Hepatocyte (in vitro differentiated cells): ENCODE data around the gene DCAF6. TPM values are rescaled to one million over a fixed set of nuclear protein-coding genes. Genes with fewer than 3 reads are reported as not detected.

Experiments
- DNase-seq: peaks from one replicate; pipeline ENCODE4 v3.0.0-alpha.2; 2016; ENCODE audit warnings: low spot score
- H2AFZ ChIP-seq: fragments of 200-600 bp; sonication (generic); 2 replicates; pipeline ENCODE4 v1.6.0; 2016; ENCODE audit warnings: antibody characterized with exemption, mild to moderate bottlenecking
- H3K27ac ChIP-seq: fragments of 200-600 bp; sonication (generic); 2 replicates; pipeline ENCODE4 v1.5.1; 2016; ENCODE audit warnings: mild to moderate bottlenecking
- H3K27me3 ChIP-seq: fragments of 200-600 bp; sonication (generic); 2 replicates; pipeline ENCODE4 v1.6.1; 2016
- H3K36me3 ChIP-seq: fragments of 200-600 bp; sonication (generic); replicated peaks from 2 replicates; pipeline ENCODE4 v1.5.1; 2016; ENCODE audit warnings: low read depth; ENCODE audit not compliant: insufficient read depth
- H3K4me1 ChIP-seq: fragments of 200-600 bp; sonication (generic); 2 replicates; pipeline ENCODE4 v1.5.1; 2016; ENCODE audit warnings: mild to moderate bottlenecking, moderate library complexity; ENCODE audit not compliant: insufficient read depth
- H3K4me2 ChIP-seq: fragments of 200-600 bp; sonication (generic); 2 replicates; pipeline ENCODE4 v1.6.0; 2016
- H3K4me3 ChIP-seq: fragments of 200-600 bp; sonication (generic); 2 replicates; pipeline ENCODE4 v1.5.1; 2016; ENCODE audit warnings: mild to moderate bottlenecking
- H3K79me2 ChIP-seq: fragments of 200-600 bp; sonication (generic); 2 replicates; pipeline ENCODE4 v1.6.0; 2017; ENCODE audit warnings: mild to moderate bottlenecking
- H3K9me2 ChIP-seq: fragments of 200-600 bp; sonication (generic); replicated peaks from 2 replicates; pipeline ENCODE4 v1.6.0; 2017; ENCODE audit warnings: mild to moderate bottlenecking; ENCODE audit not compliant: insufficient read depth
- H3K9me3 ChIP-seq: fragments of 200-600 bp; sonication (generic); 2 replicates; pipeline ENCODE4 v1.5.1; 2016; ENCODE audit warnings: low read depth, mild to moderate bottlenecking
- H4K20me1 ChIP-seq: fragments of 200-600 bp; sonication (generic); 2 replicates; pipeline ENCODE4 v1.6.0; 2016; ENCODE audit warnings: mild to moderate bottlenecking; ENCODE audit not compliant: insufficient read depth, poor library complexity, severe bottlenecking
- EZH2 ChIP-seq: fragments of 200-600 bp; sonication (generic); IDR thresholded peaks from 2 replicates; pipeline ENCODE4 v1.6.1; 2016; ENCODE audit warnings: antibody characterized with exemption, mild to moderate bottlenecking, borderline replicate concordance
- EZH2phosphoT487 ChIP-seq: fragments of 200-600 bp; sonication (generic); IDR thresholded peaks from one replicate; pipeline ENCODE4 v1.6.1; 2018; ENCODE audit warnings: antibody characterized with exemption, mild to moderate bottlenecking, low read depth, moderate library complexity; ENCODE audit not compliant: unreplicated experiment, severe bottlenecking
- WGBS: methylation state at CpG from one replicate; pipeline ENCODE4 v1.1.6; 2016; ENCODE audit warnings: low lambda C conversion rate; ENCODE audit errors: missing lambda C conversion rate; 5-methylcytosine and 5-hydroxymethylcytosine counted together
- polyA plus RNA-seq: library from polyadenylated mRNA; unstranded; fragments of >200 nt; fragmentation: Nextera tagmentation; extraction: Ambion mirVana; gene quantifications from 2 replicates; pipeline ENCODE4 v1.2.1, GENCODE V29; 2016
- total RNA-seq: library from RNA; depleted of rRNA; stranded (reverse); fragments of >200 nt; gene quantifications from 2 replicates; pipeline ENCODE4 v1.2.3, GENCODE V29; 2014
- TF ChIP-seq, protein P1 (sequence below): fragments of 200-600 bp; sonication (generic); IDR thresholded peaks from 2 replicates; pipeline ENCODE4 v1.5.1; 2016; ENCODE audit warnings: antibody characterized with exemption, mild to moderate bottlenecking; ENCODE audit not compliant: poor library complexity

The DCAF6 gene
- total and polyA plus RNA-seq, 2 experiments from 2014 or later, result 62.7 to 69.4 TPM

DNA sequence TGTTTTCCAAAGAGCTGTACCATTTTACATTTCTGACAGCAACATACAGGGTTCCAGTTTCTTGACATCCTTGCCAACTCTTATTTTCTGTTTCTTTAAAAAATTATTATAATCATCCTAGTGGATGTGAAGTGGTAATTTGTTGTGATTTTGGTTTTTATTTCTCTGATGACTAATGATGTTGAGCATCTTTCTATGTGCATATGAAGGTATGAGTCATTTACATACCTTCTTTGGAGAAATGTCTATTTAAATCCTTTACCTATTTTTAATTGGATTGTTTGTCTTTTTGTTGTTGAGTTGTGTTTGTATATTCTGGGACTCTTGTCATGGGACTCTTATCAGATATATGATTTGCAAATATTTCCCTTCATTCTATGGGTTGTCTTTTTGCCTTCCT lies 21.2 kb downstream of the DCAF6 start:
- Histone ChIP-seq H3K4me3 (no peak overlapping the region), H3K27ac (no peak overlapping the region), H3K36me3 (no peaks in the 10 kb centered on the region), H4K20me1 (no peaks in the 10 kb centered on the region), H2AFZ (no peak overlapping the region), H3K27me3 (no peaks in the 10 kb centered on the region), H3K4me1 (no peaks in the 10 kb centered on the region), H3K9me3 (no peaks in the 10 kb centered on the region), H3K79me2 (peaks cover 100% of the 10 kb centered on the region), H3K4me2 (no peak overlapping the region), H3K9me2 (no peaks in the 10 kb centered on the region)
- DNase-seq, result no peak
- TF ChIP-seq EZH2, result no peak
- TF ChIP-seq EZH2phosphoT487, result no peak
- TF ChIP-seq, protein P1, sequence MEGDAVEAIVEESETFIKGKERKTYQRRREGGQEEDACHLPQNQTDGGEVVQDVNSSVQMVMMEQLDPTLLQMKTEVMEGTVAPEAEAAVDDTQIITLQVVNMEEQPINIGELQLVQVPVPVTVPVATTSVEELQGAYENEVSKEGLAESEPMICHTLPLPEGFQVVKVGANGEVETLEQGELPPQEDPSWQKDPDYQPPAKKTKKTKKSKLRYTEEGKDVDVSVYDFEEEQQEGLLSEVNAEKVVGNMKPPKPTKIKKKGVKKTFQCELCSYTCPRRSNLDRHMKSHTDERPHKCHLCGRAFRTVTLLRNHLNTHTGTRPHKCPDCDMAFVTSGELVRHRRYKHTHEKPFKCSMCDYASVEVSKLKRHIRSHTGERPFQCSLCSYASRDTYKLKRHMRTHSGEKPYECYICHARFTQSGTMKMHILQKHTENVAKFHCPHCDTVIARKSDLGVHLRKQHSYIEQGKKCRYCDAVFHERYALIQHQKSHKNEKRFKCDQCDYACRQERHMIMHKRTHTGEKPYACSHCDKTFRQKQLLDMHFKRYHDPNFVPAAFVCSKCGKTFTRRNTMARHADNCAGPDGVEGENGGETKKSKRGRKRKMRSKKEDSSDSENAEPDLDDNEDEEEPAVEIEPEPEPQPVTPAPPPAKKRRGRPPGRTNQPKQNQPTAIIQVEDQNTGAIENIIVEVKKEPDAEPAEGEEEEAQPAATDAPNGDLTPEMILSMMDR, result no peak

- WGBS, result 94% methylated on average over 4 of the region's 4 CpGs
- Histone ChIP-seq H3K79me2 (peaks cover 74% of the 10 kb centered on the region), H3K27me3 (no peaks in the 10 kb centered on the region)
These were observed 28.2 kb downstream of the DCAF6 start for GRCh38 chr1:167964646-167965045.

DNA sequence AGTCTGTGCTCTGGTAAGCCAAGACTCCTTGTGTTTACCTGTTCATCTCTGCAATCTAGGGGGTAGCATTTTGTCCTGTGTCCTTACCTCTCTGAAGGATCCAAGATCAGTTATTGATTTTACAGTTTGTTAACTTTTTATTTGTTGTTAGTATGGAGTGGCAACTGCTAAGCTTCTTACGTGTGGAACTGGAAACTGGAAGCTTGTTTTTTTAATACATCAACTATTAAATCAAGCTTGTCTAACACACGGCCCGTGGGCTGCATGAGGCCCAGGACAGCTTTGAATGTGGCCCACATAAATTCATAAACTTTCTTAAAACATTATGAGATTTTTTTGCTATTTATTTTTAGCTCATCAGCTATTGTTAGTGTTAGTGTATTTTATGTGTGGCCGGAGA lies 29.6 kb downstream of the DCAF6 start:
- H2AFZ ChIP-seq, result no peak overlapping the region
- no peaks in the 10 kb centered on the region for H3K4me1 ChIP-seq
- no peak overlapping the region for H3K27ac ChIP-seq
- 60% methylated on average over 4 of the region's 4 CpGs for WGBS
- no peaks in the 10 kb centered on the region for H3K9me3 ChIP-seq
- DNase-seq, result no peak
- H3K36me3 ChIP-seq, result no peaks in the 10 kb centered on the region
- TF ChIP-seq, protein P1, result no peak
- TF ChIP-seq EZH2, result no peak
- TF ChIP-seq EZH2phosphoT487, result no peak
- H3K9me2 ChIP-seq, result no peaks in the 10 kb centered on the region
- peaks cover 3% of the 10 kb centered on the region for H4K20me1 ChIP-seq
- H3K79me2 ChIP-seq, result peaks cover 68% of the 10 kb centered on the region
- H3K4me3 ChIP-seq, result no peak overlapping the region
- H3K4me2 ChIP-seq, result no peak overlapping the region
- H3K27me3 ChIP-seq, result no peaks in the 10 kb centered on the region

More at GRCh38 chr1:167964646-167965045, 28.2 kb downstream of the DCAF6 start:
- no peak overlapping the region for H2AFZ ChIP-seq
- no peaks in the 10 kb centered on the region for H3K36me3 ChIP-seq
- no peak overlapping the region for H3K4me2 ChIP-seq
- no peaks in the 10 kb centered on the region for H3K9me3 ChIP-seq
- TF ChIP-seq EZH2 (no peak), EZH2phosphoT487 (no peak)
- TF ChIP-seq, protein P1, result no peak
- no peaks in the 10 kb centered on the region for H3K9me2 ChIP-seq
- H3K4me3 ChIP-seq, result no peak overlapping the region
- no peak for DNase-seq
- H4K20me1 ChIP-seq, result peaks cover 3% of the 10 kb centered on the region
- H3K4me1 ChIP-seq, result no peaks in the 10 kb centered on the region
- H3K27ac ChIP-seq, result no peak overlapping the region

- Histone ChIP-seq H3K27me3 (no peaks in the 10 kb centered on the region), H3K27ac (no peak overlapping the region), H3K4me1 (no peaks in the 10 kb centered on the region), H3K4me2 (no peak overlapping the region), H4K20me1 (peaks cover 3% of the 10 kb centered on the region), H3K9me3 (no peaks in the 10 kb centered on the region), H3K4me3 (no peak overlapping the region), H3K79me2 (peaks cover 57% of the 10 kb centered on the region), H3K9me2 (no peaks in the 10 kb centered on the region), H3K36me3 (no peaks in the 10 kb centered on the region), H2AFZ (no peak overlapping the region)
- WGBS, result 91% methylated on average over 3 of the region's 3 CpGs
- DNase-seq, result no peak
- TF ChIP-seq, protein P1, result no peak
- TF ChIP-seq EZH2, result no peak
- no peak for TF ChIP-seq EZH2phosphoT487
These were observed 32.1 kb downstream of the DCAF6 start for GRCh38 chr1:167968569-167968968.
